A673 (cell line): ENCODE results near the gene MYCBPAP. TPM values are rescaled to one million over a fixed set of nuclear protein-coding genes. Genes with fewer than 3 reads are reported as not detected.

ENCODE experiments used
- BruUV-seq: library from RNA; stranded (reverse); fragments of 400-500 nt; replicated peaks from 2 replicates; lab custom pipeline; 2021; lab: Mats Ljungman, UMichigan
- CTCF ChIA-PET: fragments of 300-600 bp; sonication (Branson Sonifier 250); formaldehyde crosslinking; loops from one replicate; lab custom pipeline; 2022; ENCODE audit warnings: antibody characterized with exemption; lab: Charles Lee
- POLR2A ChIA-PET: fragments of 300-600 bp; sonication (Branson Sonifier 250); formaldehyde crosslinking; loops from one replicate; lab custom pipeline; 2022; ENCODE audit warnings: antibody characterized with exemption; ENCODE audit not compliant: low non-redundant PET; lab: Charles Lee
- DNase-seq: peaks from one replicate; pipeline ENCODE4 v3.0.0-alpha.2; 2015; ENCODE audit warnings: low spot score
- H3K27ac ChIP-seq: fragments of 200-600 bp; sonication (generic); 2 replicates; pipeline ENCODE4 v1.5.1; 2016; ENCODE audit warnings: mixed run types, low read depth, mild to moderate bottlenecking, mixed read lengths, antibody characterized with exemption, low read length; ENCODE audit not compliant: poor library complexity, severe bottlenecking
- H3K27me3 ChIP-seq: fragments of 200-600 bp; sonication (generic); replicated peaks from 2 replicates; pipeline ENCODE4 v1.6.1; 2017; ENCODE audit warnings: mixed run types, low read depth, mild to moderate bottlenecking, mixed read lengths, antibody characterized with exemption, low read length; ENCODE audit not compliant: insufficient read depth, poor library complexity
- H3K36me3 ChIP-seq: fragments of 200-600 bp; sonication (generic); 2 replicates; pipeline ENCODE4 v1.6.1; 2016; ENCODE audit warnings: mixed run types, mild to moderate bottlenecking, mixed read lengths, antibody characterized with exemption, low read length; ENCODE audit not compliant: insufficient read depth, poor library complexity, severe bottlenecking
- H3K4me1 ChIP-seq: fragments of 200-600 bp; sonication (generic); 2 replicates; pipeline ENCODE4 v1.6.1; 2017; ENCODE audit warnings: mixed run types, mild to moderate bottlenecking, mixed read lengths, antibody characterized with exemption, low read length; ENCODE audit not compliant: insufficient read depth, poor library complexity, severe bottlenecking
- H3K4me3 ChIP-seq: fragments of 200-600 bp; sonication (generic); 2 replicates; pipeline ENCODE4 v1.5.1; 2016; ENCODE audit warnings: low read depth, mixed run types, mild to moderate bottlenecking, mixed read lengths, low read length; ENCODE audit not compliant: poor library complexity, severe bottlenecking
- H3K9me3 ChIP-seq: fragments of 200-600 bp; sonication (generic); 2 replicates; pipeline ENCODE4 v1.6.1; 2016; ENCODE audit warnings: mixed run types, low read depth, mild to moderate bottlenecking, mixed read lengths, antibody characterized with exemption, low read length; ENCODE audit not compliant: poor library complexity, severe bottlenecking
- CTCF ChIP-seq: fragments of 300-800, 200-600 bp; sonication (generic); conservative IDR thresholded peaks from 2 replicates; pipeline ENCODE4 v1.5.1; 2017; ENCODE audit warnings: low read depth, mild to moderate bottlenecking, antibody characterized with exemption, low read length, moderate library complexity, mixed read lengths
- EZH2 ChIP-seq: fragments of 200-600 bp; sonication (generic); IDR thresholded peaks from 2 replicates; pipeline ENCODE4 v1.6.1; 2017; ENCODE audit warnings: borderline replicate concordance, low read depth, mild to moderate bottlenecking, mixed read lengths, antibody characterized with exemption, low read length; ENCODE audit not compliant: poor library complexity, severe bottlenecking
- intact Hi-C: fragments of 100-400 bp; cut with micrococcal nuclease; formaldehyde crosslinking; loops from one replicate; pipeline ENCODE4 v1.10.0; 2022; ENCODE audit not compliant: unreplicated experiment
- total RNA-seq: library from RNA; stranded (reverse); gene quantifications from 2 replicates; pipeline ENCODE4 v1.2.3, GENCODE V29; 2021

MYCBPAP gene
- total RNA-seq, 1 experiment from 2014 or later = 0.92 TPM

GRCh38 chr17:50495217-50495823 lies 12.9 kb upstream of the MYCBPAP start:
- no peak for DNase-seq
- POLR2A ChIA-PET = no interaction called here
- no peak overlapping the region for H3K27ac ChIP-seq
- intact Hi-C loops = no loop called here
- no peaks in the 10 kb centered on the region for H3K27me3 ChIP-seq
- TF ChIP-seq EZH2 (no peak), CTCF (no peak)
- H3K9me3 ChIP-seq = no peaks in the 10 kb centered on the region
- no peak overlapping the region for H3K4me3 ChIP-seq
- no peaks in the 10 kb centered on the region for H3K36me3 ChIP-seq
- BruUV-seq = no TSS peak
- no peaks in the 10 kb centered on the region for H3K4me1 ChIP-seq
- CTCF ChIA-PET = no interaction called here

GRCh38 chr17:50495918-50496317 lies 12.3 kb upstream of the MYCBPAP start:
- intact Hi-C loops = no loop called here
- BruUV-seq = no TSS peak
- Histone ChIP-seq H3K36me3 (no peaks in the 10 kb centered on the region), H3K4me3 (no peak overlapping the region), H3K4me1 (no peaks in the 10 kb centered on the region), H3K27ac (no peak overlapping the region), H3K9me3 (no peaks in the 10 kb centered on the region), H3K27me3 (no peaks in the 10 kb centered on the region)
- CTCF ChIA-PET = no interaction called here
- TF ChIP-seq CTCF (no peak), EZH2 (no peak)
- no peak for DNase-seq
- POLR2A ChIA-PET = no interaction called here

- H3K36me3 ChIP-seq = no peaks in the 10 kb centered on the region
- TF ChIP-seq CTCF (no peak), EZH2 (no peak)
- DNase-seq = no peak
- no peaks in the 10 kb centered on the region for H3K27me3 ChIP-seq
- BruUV-seq = no TSS peak
- ChIA-PET CTCF (interaction anchor here (0.7 kb wide), 1 partner anchor 12 kb away, joined by 3 read pairs; no protein-coding TSS in a partner anchor), POLR2A (no interaction called here)
- no peaks in the 10 kb centered on the region for H3K4me1 ChIP-seq
- intact Hi-C loops = no loop called here
- no peak overlapping the region for H3K27ac ChIP-seq
- H3K4me3 ChIP-seq = no peak overlapping the region
- no peaks in the 10 kb centered on the region for H3K9me3 ChIP-seq
Measured at GRCh38 chr17:50498021-50498874, 10.0 kb upstream of the MYCBPAP start.
